GM11168 (cell line): ENCODE measurements around the gene TPGS2.
"Not testable (repeated sequence)": the region's sequence is repeated elsewhere in the genome, so short reads cannot be mapped to it uniquely, and the experiment has no call there.

ENCODE experiments used
- in situ Hi-C: fragments of 300-500 bp; cut with MboI; formaldehyde crosslinking; loops from one replicate; pipeline ENCODE4 v1.12.0; 2022; ENCODE audit warnings: low sequenced_read_pairs; ENCODE audit not compliant: unreplicated experiment

TPGS2 gene

DNA sequence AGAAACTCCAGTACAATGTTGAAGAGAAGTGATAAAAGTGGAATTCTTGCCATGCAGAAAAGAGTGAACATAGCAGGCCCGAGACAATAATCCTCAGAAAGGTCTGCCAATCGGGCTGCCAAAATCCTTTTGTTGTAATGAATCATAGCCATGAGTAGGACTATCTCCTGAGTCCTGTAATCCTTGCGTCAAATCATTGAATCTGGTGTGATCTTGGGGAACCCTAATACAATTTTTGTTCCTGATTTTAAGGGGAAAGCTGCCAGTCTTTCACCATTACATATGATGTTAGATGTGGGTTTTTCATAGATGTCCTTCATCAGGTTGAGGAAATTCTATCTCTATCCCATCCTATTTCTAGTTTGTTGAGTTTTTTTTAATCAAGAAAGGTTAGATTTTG lies 2.2 kb downstream of the TPGS2 start:
- in situ Hi-C loops, result no loop called here

DNA sequence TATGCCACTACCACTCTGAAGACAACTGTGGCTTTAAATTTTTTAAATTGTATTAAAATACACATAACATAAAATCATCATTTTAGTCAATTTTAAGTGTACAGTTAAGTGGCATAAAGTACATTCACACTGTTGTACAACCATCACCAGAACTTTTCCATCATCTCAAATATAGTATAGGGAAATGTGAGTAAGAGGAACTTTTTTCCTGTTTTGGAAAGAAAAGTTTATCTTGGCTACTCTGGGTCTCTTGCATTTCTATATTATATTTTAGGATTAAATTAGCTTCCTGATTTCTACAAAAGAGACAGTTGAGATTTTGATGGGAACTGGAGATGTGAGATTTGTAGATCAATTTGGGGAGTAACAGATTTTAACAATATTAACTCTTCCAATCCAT lies 3.3 kb downstream of the TPGS2 start:
- in situ Hi-C loops, result no loop called here

GRCh38 chr18:36821681-36822080 lies 7.1 kb downstream of the TPGS2 start:
- in situ Hi-C loops, result no loop called here

DNA sequence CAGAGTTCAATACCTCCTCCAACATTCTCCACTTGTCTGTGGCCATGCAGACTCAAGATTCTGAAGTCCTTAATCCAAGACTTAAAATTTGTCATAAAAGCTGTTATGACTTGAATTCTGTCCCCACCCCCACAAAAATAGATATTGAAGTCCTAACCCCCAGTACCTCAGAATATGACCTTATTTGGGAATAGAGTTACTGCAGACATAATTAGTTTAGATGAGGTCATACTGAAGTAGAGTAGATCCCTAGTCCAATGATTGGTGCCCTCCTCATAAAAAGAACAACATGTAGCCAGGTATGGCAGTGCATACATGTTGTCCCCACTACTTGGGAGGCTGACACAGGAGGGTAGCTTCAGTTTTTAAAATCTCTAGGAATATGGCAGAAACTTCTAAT lies 9.2 kb downstream of the TPGS2 start:
- in situ Hi-C loops, result no loop called here

GRCh38 chr18:36818652-36819051 lies 10.2 kb downstream of the TPGS2 start:
- in situ Hi-C loops, result no loop called here

- in situ Hi-C loops, result no loop called here
Measured at GRCh38 chr18:36817039-36817438, 11.8 kb downstream of the TPGS2 start.

DNA sequence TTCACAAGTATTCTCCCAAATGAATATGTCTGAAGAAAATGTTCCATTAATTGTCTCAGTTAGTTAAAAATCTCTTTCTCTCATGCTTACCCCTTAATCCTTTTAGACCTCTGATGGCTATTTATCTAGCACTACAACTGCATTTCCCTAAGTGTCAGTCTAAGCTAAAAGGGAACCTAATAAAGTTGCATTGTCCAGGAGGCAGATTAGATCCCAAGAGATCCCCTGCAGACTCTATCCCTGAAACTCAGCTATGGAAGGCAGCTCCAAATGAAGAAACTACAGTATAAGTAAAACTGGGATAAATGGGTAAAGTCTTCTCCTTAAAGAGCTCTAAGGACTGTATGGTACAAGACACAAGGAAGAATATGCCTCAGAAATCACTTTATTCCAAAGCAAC lies 12.7 kb downstream of the TPGS2 start:
- in situ Hi-C loops, result not testable (repeated sequence)

- in situ Hi-C loops, result no loop called here
Measured at GRCh38 chr18:36814994-36815393, 13.8 kb downstream of the TPGS2 start.

DNA sequence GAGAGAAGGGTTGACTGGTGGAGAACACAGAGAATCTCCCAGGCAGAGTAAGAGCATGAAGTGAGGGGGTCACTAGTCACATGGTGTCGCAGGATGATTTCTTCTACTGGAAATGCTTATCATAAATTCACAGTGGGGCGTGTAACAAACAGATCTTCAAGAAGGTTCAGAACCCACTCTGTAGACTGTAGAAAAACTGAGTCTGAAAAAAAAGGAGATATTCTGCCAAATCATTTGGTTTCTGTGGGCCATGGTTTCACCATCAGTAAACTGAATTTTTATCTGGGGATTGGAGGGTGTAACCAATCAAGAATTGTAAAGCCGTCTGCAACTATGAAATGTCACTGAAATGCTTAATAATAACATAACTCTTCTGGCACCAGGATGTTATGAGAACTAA lies 15.0 kb downstream of the TPGS2 start:
- in situ Hi-C loops, result no loop called here

DNA sequence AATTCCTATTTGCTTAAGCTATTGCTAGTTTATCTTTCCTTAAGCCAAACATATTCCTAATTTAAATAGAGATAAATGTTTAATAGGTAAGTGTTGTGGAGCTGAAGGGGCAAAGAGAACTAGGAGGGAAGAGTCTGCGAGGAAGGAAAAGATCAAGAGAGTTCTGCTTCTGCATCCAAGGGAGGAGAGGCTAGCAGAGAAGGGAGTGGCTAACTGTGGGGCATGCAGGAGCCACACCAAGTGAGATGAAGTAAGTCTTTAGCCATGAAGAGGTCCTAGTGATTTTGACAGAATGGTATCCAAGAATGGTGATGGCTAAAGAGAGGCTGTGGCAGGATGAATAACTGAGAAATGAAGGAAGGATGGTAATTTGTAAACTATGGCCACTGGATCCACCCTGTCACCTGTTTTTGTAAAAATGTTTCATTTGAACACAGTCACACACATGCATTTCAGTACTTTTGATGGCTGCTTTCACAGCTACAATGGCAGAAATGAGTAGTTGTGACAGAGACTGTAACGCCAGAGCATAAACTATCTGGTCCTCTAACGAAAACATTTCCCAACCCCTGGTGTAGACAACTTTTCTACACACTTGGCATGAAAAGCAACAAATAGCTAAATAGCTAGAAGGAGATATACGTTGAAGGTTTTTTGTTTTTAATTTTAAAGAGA lies 15.6 kb downstream of the TPGS2 start:
- in situ Hi-C loops, result no loop called here

DNA sequence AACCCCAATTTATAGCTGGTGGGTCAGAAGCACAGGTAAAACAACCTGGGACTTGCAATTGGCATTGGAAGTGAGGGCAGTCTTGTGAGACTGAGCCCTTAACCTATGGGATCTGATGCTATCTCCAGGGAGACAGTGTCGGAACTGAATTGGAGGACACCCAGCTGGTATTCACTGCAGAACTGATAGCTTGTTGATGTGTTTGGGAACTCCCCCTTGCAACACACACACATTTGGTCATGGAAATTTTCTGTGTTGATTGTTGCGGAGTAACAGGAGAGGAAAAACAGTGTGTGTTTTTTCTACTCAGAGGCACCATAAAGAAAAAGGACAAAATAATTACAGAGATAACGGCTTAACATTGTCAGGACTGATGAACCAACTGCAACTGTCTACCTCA lies 16.1 kb downstream of the TPGS2 start:
- in situ Hi-C loops, result no loop called here

- in situ Hi-C loops, result no loop called here
Measured at GRCh38 chr18:36811955-36812354, 16.8 kb downstream of the TPGS2 start.

DNA sequence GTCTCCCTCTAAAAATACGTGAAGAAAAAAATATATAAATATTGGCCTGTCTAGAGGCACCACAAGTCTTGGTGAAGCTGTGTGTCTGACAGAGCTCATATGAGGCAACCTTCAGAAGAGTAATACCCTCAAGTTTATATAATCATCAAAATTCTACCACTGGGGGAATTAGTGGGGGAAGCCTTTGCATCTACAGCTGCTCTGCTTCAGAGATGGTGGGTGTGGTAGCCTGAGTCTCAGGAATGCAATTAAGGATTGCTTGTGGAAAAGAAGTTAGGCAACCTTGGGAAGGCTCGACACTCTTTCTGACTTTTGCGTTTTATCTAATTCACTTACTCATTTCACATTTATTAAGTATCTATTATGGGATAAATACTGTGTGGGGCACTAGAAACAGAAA lies 17.4 kb downstream of the TPGS2 start:
- in situ Hi-C loops, result no loop called here

GRCh38 chr18:36809590-36810381 lies 19.0 kb downstream of the TPGS2 start:
- in situ Hi-C loops, result no loop called here

DNA sequence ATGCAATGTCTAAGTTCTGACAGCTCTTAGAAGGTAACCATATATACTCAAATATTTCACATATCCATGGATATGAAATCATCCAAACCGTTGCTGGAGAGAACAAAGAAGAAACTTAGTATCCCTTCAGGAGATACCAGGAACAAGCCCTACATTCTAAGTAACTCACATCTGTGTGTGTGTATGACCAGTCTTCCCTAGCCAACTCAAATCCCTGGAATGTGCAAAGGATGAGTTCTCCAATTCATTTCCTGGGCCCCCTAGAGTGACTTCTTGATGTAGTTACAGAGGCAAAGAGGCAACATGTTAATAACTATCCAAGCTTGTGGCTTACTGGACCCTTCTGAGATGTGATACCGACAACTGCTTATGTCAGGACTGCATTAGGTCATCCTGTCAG lies 20.1 kb downstream of the TPGS2 start:
- in situ Hi-C loops, result no loop called here

- in situ Hi-C loops, result no loop called here
Measured at GRCh38 chr18:36805105-36805504, 23.7 kb downstream of the TPGS2 start.

- in situ Hi-C loops, result no loop called here
Measured at GRCh38 chr18:36798738-36799473, 29.9 kb downstream of the TPGS2 start.

- in situ Hi-C loops, result no loop called here
Measured at GRCh38 chr18:36792634-36793283, 36.0 kb downstream of the TPGS2 start.

- in situ Hi-C loops, result no loop called here
Measured at GRCh38 chr18:36786686-36787085, 42.1 kb downstream of the TPGS2 start.

- in situ Hi-C loops, result no loop called here
Measured at GRCh38 chr18:36783792-36784191, 45.0 kb downstream of the TPGS2 start.

DNA sequence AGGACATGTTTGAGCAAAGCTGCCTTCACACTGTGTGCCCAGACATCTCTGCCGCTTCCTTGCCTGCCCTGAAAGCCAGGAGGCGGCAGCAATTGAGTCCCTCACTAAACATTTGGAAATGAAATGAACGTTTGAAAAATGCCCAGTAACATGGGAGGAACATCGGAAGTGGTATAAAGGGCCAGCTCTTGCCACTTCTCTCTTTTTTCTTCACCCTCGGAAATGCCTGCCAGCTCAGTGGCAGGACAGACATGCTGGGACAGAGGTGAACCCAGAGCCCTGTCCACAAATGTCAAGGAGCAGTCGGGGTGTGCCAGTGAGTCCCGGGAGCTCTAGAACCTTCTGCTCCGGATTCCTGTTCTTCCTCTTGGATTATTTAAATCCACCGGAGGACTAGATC lies 46.1 kb downstream of the TPGS2 start:
- in situ Hi-C loops, result no loop called here
